ENCODE measurements around the gene MAML3.

Gene MAML3

GRCh38 chr4:140096483-140096861 lies 57.5 kb downstream of the MAML3 start:
- H3K4me3 Mint-ChIP-seq, result peak overlapping the region in 1 of 2 donors; percentile 83
- H3K27me3 Mint-ChIP-seq, result peaks cover 6 to 7% of the 10 kb centered on the region in 2 donors
- H3K36me3 Mint-ChIP-seq, result no peaks in the 10 kb centered on the region
- ATAC-seq (replicated peaks), result no peak
- H3K27ac Mint-ChIP-seq, result peak overlapping the region; percentile 80
- peaks cover 0 to 2% of the 10 kb centered on the region in 2 donors for H3K9me3 Mint-ChIP-seq
- peaks cover 68 to 76% of the 10 kb centered on the region in 2 donors for H3K4me1 Mint-ChIP-seq
- DNase-seq, result no peak

DNA sequence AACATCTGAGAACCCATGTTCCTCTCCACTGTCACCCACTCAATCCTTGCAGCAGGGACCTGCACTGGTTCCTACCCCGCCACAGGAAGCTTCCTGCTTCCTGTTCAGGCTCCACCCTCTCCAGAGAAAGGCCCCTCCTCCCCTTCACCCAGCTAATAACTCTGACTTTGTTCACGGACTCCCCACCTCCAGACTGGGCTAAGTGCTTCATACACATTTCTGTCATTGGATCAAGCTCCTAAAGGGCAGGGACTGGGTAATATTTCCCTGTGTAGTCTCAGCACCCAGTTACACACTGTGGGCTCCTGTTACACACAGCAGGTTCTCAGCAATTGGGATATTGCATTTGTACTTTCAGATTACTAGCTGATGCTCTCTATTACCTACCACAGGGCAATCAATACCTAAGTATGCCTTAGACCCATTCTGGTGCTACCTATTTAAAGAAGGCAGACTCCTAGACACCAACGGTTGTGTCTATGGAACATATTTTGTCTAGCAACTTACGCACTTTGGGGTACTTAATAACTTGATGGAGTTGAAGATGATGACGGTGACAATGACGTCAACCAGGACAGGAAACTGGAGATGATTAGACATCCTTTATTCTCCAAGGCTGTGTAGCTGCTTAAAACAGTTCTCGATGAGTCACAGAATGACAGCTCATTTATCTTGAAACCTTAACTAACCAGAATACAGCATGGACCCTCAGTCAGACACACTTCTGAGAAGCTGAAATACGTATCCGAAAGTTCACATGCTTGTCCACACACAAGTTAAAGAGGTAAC lies 58.1 kb downstream of the MAML3 start:
- H3K27me3 Mint-ChIP-seq, result peaks cover 6 to 7% of the 10 kb centered on the region in 2 donors
- peak overlapping the region; percentile 79 to 83 for H3K4me3 Mint-ChIP-seq
- H3K36me3 Mint-ChIP-seq, result no peaks in the 10 kb centered on the region
- peaks cover 0 to 2% of the 10 kb centered on the region in 2 donors for H3K9me3 Mint-ChIP-seq
- DNase-seq, result peak; percentile 15
- peak; percentile 48 to 54 for ATAC-seq (replicated peaks)
- H3K4me1 Mint-ChIP-seq, result peaks cover 68 to 80% of the 10 kb centered on the region in 2 donors
- H3K27ac Mint-ChIP-seq, result peak overlapping the region; percentile 80

GRCh38 chr4:140094438-140095420 lies 59.3 kb downstream of the MAML3 start:
- peak overlapping the region; percentile 80 for H3K27ac Mint-ChIP-seq
- peaks cover 0 to 2% of the 10 kb centered on the region in 2 donors for H3K9me3 Mint-ChIP-seq
- H3K36me3 Mint-ChIP-seq, result no peaks in the 10 kb centered on the region
- peaks cover 2 to 3% of the 10 kb centered on the region in 2 donors for H3K27me3 Mint-ChIP-seq
- peak overlapping the region; percentile 79 to 83 for H3K4me3 Mint-ChIP-seq
- DNase-seq (peak; percentile 79), ATAC-seq (replicated peaks) (peak; percentile 81 to 84)
- peaks cover 62 to 76% of the 10 kb centered on the region in 2 donors for H3K4me1 Mint-ChIP-seq

DNA sequence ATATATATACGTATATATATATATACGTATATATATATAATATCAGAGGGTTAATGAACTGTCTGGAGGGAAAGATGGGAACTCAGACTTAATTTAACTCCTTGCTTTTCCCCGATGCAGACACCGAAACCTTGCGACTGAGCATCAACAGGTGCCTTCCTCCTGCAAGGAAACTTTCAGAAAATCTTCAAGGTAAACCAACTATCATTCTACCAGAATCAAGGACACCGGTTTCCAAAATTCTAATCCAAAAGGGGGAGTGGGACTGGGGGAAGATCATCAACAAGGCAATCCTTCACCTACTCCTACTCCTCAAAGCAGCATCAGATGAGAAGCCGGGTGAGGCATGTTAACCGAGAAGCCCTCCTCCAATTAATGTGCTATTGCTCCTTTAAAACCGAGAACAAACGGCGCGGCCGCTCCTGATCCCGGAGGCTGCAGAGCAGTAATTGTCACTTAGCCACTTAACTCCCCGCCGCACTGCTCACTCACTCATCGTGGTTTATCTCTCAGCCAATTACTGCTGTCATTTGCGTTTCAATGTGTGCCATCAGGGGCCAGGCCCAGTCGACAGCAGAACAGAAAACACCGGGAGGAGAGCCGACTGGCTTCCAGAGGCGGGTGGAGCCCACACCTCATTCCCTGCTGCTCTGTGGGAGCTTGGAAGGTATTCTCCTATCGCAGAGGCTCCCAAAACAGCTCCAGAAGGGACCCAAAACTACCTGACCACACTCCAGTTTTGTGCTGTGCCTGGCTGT lies 61.7 kb downstream of the MAML3 start:
- peaks cover 0 to 2% of the 10 kb centered on the region in 2 donors for H3K9me3 Mint-ChIP-seq
- H3K27ac Mint-ChIP-seq, result no peak overlapping the region
- ATAC-seq (replicated peaks) (no peak), DNase-seq (no peak)
- no peaks in the 10 kb centered on the region for H3K27me3 Mint-ChIP-seq
- H3K4me3 Mint-ChIP-seq, result peak overlapping the region; percentile 20 to 58
- peaks cover 44 to 58% of the 10 kb centered on the region in 2 donors for H3K4me1 Mint-ChIP-seq
- no peaks in the 10 kb centered on the region for H3K36me3 Mint-ChIP-seq

GRCh38 chr4:140091305-140091704 lies 62.7 kb downstream of the MAML3 start:
- Mint-ChIP-seq H3K9me3 (peaks cover 0 to 2% of the 10 kb centered on the region in 2 donors), H3K27me3 (no peaks in the 10 kb centered on the region), H3K36me3 (no peaks in the 10 kb centered on the region), H3K4me3 (no peak overlapping the region), H3K4me1 (peaks cover 35 to 48% of the 10 kb centered on the region in 2 donors), H3K27ac (no peak overlapping the region)
- no peak for ATAC-seq (replicated peaks)
- no peak for DNase-seq

DNA sequence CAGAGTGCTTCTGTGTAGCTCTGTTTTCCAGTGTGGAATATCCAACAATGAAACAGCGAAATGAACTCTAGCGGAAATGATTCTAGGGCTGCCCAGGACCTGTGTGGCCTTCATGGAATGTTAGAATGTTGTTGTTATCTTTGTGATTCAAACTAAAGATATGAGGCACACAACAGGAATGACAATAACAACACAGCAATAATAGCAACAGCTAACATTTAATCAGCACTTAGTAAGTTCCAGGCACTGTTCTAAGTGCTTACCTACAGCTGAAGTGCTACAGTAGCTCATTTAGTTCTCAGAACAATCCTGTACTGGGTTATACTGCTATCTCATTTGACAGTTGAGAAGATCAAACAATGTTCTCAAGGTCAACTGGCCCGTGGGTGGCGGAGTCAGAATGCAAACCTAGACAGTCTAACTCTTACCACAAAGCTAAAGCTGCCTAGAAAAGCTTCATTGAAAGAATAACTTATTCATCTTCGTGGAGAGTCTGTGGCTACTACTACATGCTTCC lies 63.7 kb downstream of the MAML3 start:
- no peak for ATAC-seq (replicated peaks)
- Mint-ChIP-seq H3K36me3 (no peaks in the 10 kb centered on the region), H3K9me3 (no peaks in the 10 kb centered on the region), H3K4me1 (peaks cover 25 to 38% of the 10 kb centered on the region in 2 donors), H3K4me3 (no peak overlapping the region), H3K27ac (no peak overlapping the region), H3K27me3 (no peaks in the 10 kb centered on the region)
- no peak for DNase-seq

DNA sequence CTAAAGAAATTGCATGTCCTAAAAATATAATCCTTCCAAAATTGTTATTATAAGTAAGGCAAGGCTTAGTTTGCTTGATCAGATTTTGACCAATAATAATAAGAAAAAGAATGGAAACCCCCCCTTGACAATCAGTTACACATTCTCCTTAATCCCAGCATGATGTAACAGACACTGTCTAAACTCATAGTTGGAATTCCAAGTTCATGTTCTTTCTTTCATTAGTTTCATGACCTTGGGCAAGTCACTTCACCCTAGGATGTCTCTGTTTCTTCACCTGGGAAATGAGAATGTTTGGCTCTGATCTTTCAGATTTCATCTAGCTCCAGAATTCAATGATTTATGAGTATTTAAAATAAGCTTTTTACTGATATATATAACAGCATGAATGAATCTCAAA lies 64.8 kb downstream of the MAML3 start:
- DNase-seq (no peak), ATAC-seq (replicated peaks) (no peak)
- Mint-ChIP-seq H3K27me3 (no peaks in the 10 kb centered on the region), H3K36me3 (no peaks in the 10 kb centered on the region), H3K27ac (no peak overlapping the region), H3K4me3 (no peak overlapping the region), H3K9me3 (no peaks in the 10 kb centered on the region), H3K4me1 (peaks cover 15 to 27% of the 10 kb centered on the region in 2 donors)

DNA sequence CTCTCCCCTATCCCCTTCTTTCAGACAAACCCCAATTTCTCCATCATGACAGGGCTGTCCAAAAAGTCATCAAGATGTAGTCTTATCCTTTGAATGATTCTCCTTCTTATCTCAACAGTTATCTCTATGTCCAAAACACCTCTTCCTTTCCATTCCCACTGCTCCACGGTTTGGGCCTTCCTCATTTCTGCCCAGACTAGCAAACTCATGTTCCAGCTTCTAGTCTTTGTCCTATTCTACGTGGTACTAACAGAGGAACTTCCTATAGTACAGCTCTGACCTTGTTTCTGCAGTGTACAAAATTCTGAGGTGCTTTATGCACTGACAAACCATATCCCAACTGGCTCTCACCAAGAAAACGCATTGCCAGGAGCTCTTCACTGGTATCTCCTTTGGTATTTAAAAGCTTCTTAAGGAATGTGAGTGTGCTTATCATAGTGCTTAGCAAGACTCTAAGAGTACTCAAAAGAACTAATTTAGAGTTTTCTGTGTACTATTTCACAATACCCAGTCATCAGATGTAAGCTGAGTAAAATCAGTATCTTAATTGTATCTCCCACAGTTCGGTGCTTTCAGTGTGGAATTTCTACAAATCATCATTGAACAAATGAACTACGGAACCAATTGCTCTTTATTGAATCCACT lies 65.5 kb downstream of the MAML3 start:
- H3K27me3 Mint-ChIP-seq, result no peaks in the 10 kb centered on the region
- H3K36me3 Mint-ChIP-seq, result no peaks in the 10 kb centered on the region
- H3K9me3 Mint-ChIP-seq, result no peaks in the 10 kb centered on the region
- peaks cover 9 to 19% of the 10 kb centered on the region in 2 donors for H3K4me1 Mint-ChIP-seq
- no peak overlapping the region for H3K27ac Mint-ChIP-seq
- H3K4me3 Mint-ChIP-seq, result no peak overlapping the region
- ATAC-seq (replicated peaks) (no peak), DNase-seq (no peak)

DNA sequence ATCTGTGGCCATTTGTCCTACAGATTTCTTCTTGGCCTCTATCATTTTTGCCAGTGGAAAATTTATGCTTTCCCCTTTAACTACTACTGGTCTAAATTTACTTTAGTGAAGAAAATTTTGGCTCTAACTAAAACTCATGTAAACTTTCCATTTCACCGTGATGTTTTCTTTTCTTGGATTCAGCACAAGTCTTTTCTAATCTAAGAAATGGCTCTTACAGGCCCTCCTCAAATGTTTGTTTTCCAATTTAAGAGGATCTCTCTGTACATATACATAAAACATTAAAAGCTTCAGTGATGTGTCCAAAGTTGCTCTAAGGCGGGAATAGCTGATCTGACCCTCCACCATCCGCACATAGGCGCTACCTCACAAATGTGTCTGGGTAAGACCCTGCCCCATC lies 68.1 kb downstream of the MAML3 start:
- no peaks in the 10 kb centered on the region for H3K27me3 Mint-ChIP-seq
- no peaks in the 10 kb centered on the region for H3K36me3 Mint-ChIP-seq
- H3K9me3 Mint-ChIP-seq, result no peaks in the 10 kb centered on the region
- ATAC-seq (replicated peaks) (no peak), DNase-seq (no peak)
- peaks cover 5 to 17% of the 10 kb centered on the region in 2 donors for H3K4me1 Mint-ChIP-seq
- no peak overlapping the region for H3K4me3 Mint-ChIP-seq
- H3K27ac Mint-ChIP-seq, result no peak overlapping the region

GRCh38 chr4:140085062-140085622 lies 68.8 kb downstream of the MAML3 start:
- Mint-ChIP-seq H3K27me3 (no peaks in the 10 kb centered on the region), H3K27ac (no peak overlapping the region), H3K4me3 (no peak overlapping the region), H3K36me3 (no peaks in the 10 kb centered on the region), H3K9me3 (no peaks in the 10 kb centered on the region), H3K4me1 (peaks cover 7 to 14% of the 10 kb centered on the region in 2 donors)
- ATAC-seq (replicated peaks), result no peak
- DNase-seq, result no peak

GRCh38 chr4:140084385-140084784 lies 69.6 kb downstream of the MAML3 start:
- Mint-ChIP-seq H3K4me3 (no peak overlapping the region), H3K9me3 (no peaks in the 10 kb centered on the region), H3K36me3 (no peaks in the 10 kb centered on the region), H3K4me1 (peaks cover 10 to 14% of the 10 kb centered on the region in 2 donors), H3K27ac (no peak overlapping the region), H3K27me3 (no peaks in the 10 kb centered on the region)
- DNase-seq (no peak), ATAC-seq (replicated peaks) (no peak)

DNA sequence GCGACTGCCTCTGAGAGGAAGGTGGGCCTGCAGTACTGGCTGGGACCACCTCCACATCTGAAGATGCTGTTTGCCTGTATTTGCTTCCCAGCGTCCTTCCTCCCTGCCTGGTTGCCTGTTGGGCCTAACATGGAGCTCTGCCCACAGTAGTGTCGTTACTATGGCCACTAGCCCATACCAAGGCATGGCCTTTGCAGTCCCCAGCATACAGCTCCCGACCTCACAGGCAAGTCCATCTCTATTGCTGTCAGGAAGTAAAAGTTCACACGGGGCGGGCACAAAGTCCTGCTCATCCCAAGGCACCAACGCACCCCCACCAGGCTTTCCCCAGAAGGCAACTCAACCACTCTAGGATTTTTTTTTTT lies 71.6 kb downstream of the MAML3 start:
- no peaks in the 10 kb centered on the region for H3K9me3 Mint-ChIP-seq
- H3K4me3 Mint-ChIP-seq, result no peak overlapping the region
- H3K36me3 Mint-ChIP-seq, result no peaks in the 10 kb centered on the region
- ATAC-seq (replicated peaks), result no peak
- DNase-seq, result no peak
- H3K27me3 Mint-ChIP-seq, result peaks cover 0 to 5% of the 10 kb centered on the region in 2 donors
- H3K4me1 Mint-ChIP-seq, result peaks cover 12 to 14% of the 10 kb centered on the region in 2 donors
- H3K27ac Mint-ChIP-seq, result peak overlapping the region; percentile 51

All from stimulated activated naive B cell treated with anti-CD40 and anti-IgM and Interleukin-4, amounts not matched to agents 10 μg/mL and 1 μg/mL and 100 μg/mL, for 72 hours (primary cell).